H1 (cell line): ENCODE results near the gene TOMM22. TPM values are rescaled to one million over a fixed set of nuclear protein-coding genes. Genes with fewer than 3 reads are reported as not detected.

Experiments used
- CTCF ChIA-PET: fragments of 300-600 bp; sonication (Branson Sonifier 250); formaldehyde crosslinking; loops from one replicate; lab custom pipeline; 2021; ENCODE audit not compliant: partially characterized antibody; lab: Charles Lee
- POLR2A ChIA-PET: fragments of 300-600 bp; sonication (Branson Sonifier 250); formaldehyde crosslinking; loops from one replicate; lab custom pipeline; 2021; ENCODE audit warnings: inconsistent platforms; ENCODE audit not compliant: partially characterized antibody; lab: Charles Lee
- DNase-seq, 2 experiments: peaks; one replicate each; pipeline versions ENCODE4 v3.0.0 to v3.0.0-alpha.2; 2010 to 2022; ENCODE audit warnings: low spot score in 2 of 2, low read depth in 1 of 2, mixed read lengths in 1 of 2
- FAIRE-seq: peaks from 2 replicates; lab custom pipeline; 2011; peaks lifted over from hg19 to GRCh38; lab: Jason Lieb, UNC
- H2AFZ ChIP-seq: 2 replicates; pipeline ENCODE4 v1.8.1; 2012; ENCODE audit warnings: low read length, inconsistent platforms
- H2AK5ac ChIP-seq: 2 replicates; pipeline ENCODE4 v1.6.1; 2013; ENCODE audit warnings: low read depth, low read length
- H2BK120ac ChIP-seq: replicated peaks from 2 replicates; pipeline ENCODE3; 2013; ENCODE audit warnings: low read depth, low read length, inconsistent platforms
- H2BK12ac ChIP-seq: 2 replicates; pipeline ENCODE4 v1.6.1; 2013; ENCODE audit warnings: low read depth, low read length
- H2BK15ac ChIP-seq: 2 replicates; pipeline ENCODE4 v1.6.1; 2013; ENCODE audit warnings: low read length
- H2BK20ac ChIP-seq: 2 replicates; pipeline ENCODE4 v1.6.1; 2013; ENCODE audit warnings: low read length
- H2BK5ac ChIP-seq: 2 replicates; pipeline ENCODE4 v1.6.1; 2013; ENCODE audit warnings: low read depth, low read length
- H3K14ac ChIP-seq: 2 replicates; pipeline ENCODE4 v1.6.1; 2013; ENCODE audit warnings: inconsistent platforms; ENCODE audit not compliant: insufficient read length
- H3K18ac ChIP-seq: 2 replicates; pipeline ENCODE4 v1.6.1; 2013; ENCODE audit warnings: low read length; ENCODE audit errors: extremely low read depth
- H3K23ac ChIP-seq: 2 replicates; pipeline ENCODE4 v1.6.1; 2013; ENCODE audit warnings: inconsistent platforms; ENCODE audit not compliant: insufficient read length
- H3K23me2 ChIP-seq: 2 replicates; pipeline ENCODE4 v1.6.1; 2013; ENCODE audit warnings: low read depth, low read length
- H3K27ac ChIP-seq: 2 replicates; pipeline ENCODE4 v1.6.1; 2011; ENCODE audit warnings: low read depth, low read length, inconsistent platforms
- H3K27me3 ChIP-seq, 4 experiments: replicated peaks in 1 of 4; 1 replicate in 1 of 4; 2 replicates in 3 of 4; pipeline versions ENCODE4 v1.6.1 to v1.8.1; 2011 to 2013; ENCODE audit warnings: low read length in 3 of 4, mild to moderate bottlenecking in 3 of 4, inconsistent platforms in 2 of 4, mixed read lengths in 2 of 4, moderate library complexity in 1 of 4; ENCODE audit not compliant: control insufficient read depth in 3 of 4, insufficient read depth in 3 of 4; ENCODE audit errors: extremely low read depth in 1 of 4
- H3K36me3 ChIP-seq, 4 experiments: 2 replicates each; pipeline versions ENCODE4 v1.6.1 to v1.8.1; 2011 to 2013; ENCODE audit warnings: mild to moderate bottlenecking in 4 of 4, low read length in 3 of 4, moderate library complexity in 2 of 4, control low read depth in 1 of 4, inconsistent platforms in 1 of 4; ENCODE audit not compliant: insufficient read depth in 4 of 4, control insufficient read depth in 2 of 4
- H3K4ac ChIP-seq: replicated peaks from 2 replicates; pipeline ENCODE3; 2013; ENCODE audit warnings: low read length, low read depth, mixed read lengths, inconsistent platforms; ENCODE audit not compliant: insufficient read length
- H3K4me1 ChIP-seq, 4 experiments: replicated peaks in 1 of 4; 1 replicate in 1 of 4; 2 replicates in 3 of 4; pipeline versions ENCODE4 v1.6.1 to v1.8.1; 2011 to 2013; ENCODE audit warnings: low read length in 3 of 4, inconsistent platforms in 2 of 4, mixed read lengths in 1 of 4; ENCODE audit not compliant: insufficient read depth in 4 of 4, control insufficient read depth in 3 of 4
- H3K4me2 ChIP-seq, 2 experiments: 2 replicates each; pipeline versions ENCODE4 v1.6.1 to v1.8.1; 2011 to 2013; ENCODE audit warnings: low read depth in 2 of 2, low read length in 2 of 2, control low read depth in 1 of 2, inconsistent platforms in 1 of 2, mild to moderate bottlenecking in 1 of 2; ENCODE audit not compliant: insufficient read depth in 1 of 2
- H3K4me3 ChIP-seq, 4 experiments: fragments of 200-600, 300-600 bp in 1 of 4; sonication (generic), shearing (Covaris generic), sonication (Bioruptor Twin) in 1 of 4; 2 replicates each; pipeline versions ENCODE4 v1.5.1 to v1.8.1; 2011 to 2016; ENCODE audit warnings: low read length in 4 of 4, low read depth in 3 of 4, control low read depth in 2 of 4, inconsistent platforms in 2 of 4, mild to moderate bottlenecking in 2 of 4, mixed read lengths in 1 of 4, moderate library complexity in 1 of 4; ENCODE audit not compliant: insufficient read depth in 2 of 4; ENCODE audit errors: extremely low read depth in 1 of 4
- H3K56ac ChIP-seq: replicated peaks from 2 replicates; pipeline ENCODE3; 2013; ENCODE audit warnings: low read depth, mild to moderate bottlenecking, mixed read lengths, low read length, inconsistent platforms; ENCODE audit not compliant: insufficient read length
- H3K79me1 ChIP-seq: 2 replicates; pipeline ENCODE4 v1.6.1; 2013; ENCODE audit warnings: low read depth, low read length, control low read depth
- H3K79me2 ChIP-seq, 2 experiments: 2 replicates each; pipeline versions ENCODE4 v1.6.1 to v1.8.1; 2012 to 2013; ENCODE audit warnings: low read length in 2 of 2, mild to moderate bottlenecking in 2 of 2, inconsistent platforms in 1 of 2; ENCODE audit not compliant: insufficient read depth in 2 of 2, control insufficient read depth in 1 of 2
- H3K9ac ChIP-seq, 4 experiments: replicated peaks in 1 of 4; 1 replicate in 1 of 4; 2 replicates in 3 of 4; pipeline versions ENCODE4 v1.6.1 to v1.8.1; 2011 to 2013; ENCODE audit warnings: low read depth in 3 of 4, low read length in 3 of 4, control low read depth in 2 of 4, mild to moderate bottlenecking in 2 of 4, moderate library complexity in 2 of 4, inconsistent platforms in 1 of 4; ENCODE audit errors: extremely low read depth in 1 of 4
- H3K9me3 ChIP-seq, 2 experiments: 2 replicates each; pipeline versions ENCODE4 v1.6.1 to v1.8.1; 2012 to 2013; ENCODE audit warnings: mild to moderate bottlenecking in 2 of 2, moderate library complexity in 2 of 2, control low read depth in 1 of 2, inconsistent platforms in 1 of 2, low read depth in 1 of 2, low read length in 1 of 2, mixed read lengths in 1 of 2; ENCODE audit not compliant: insufficient read depth in 2 of 2
- H4K20me1 ChIP-seq, 2 experiments: replicated peaks in 1 of 2; 2 replicates each; pipeline versions ENCODE3 to v1.8.1; 2011 to 2013; ENCODE audit warnings: inconsistent platforms in 2 of 2, low read length in 2 of 2, mild to moderate bottlenecking in 1 of 2; ENCODE audit not compliant: insufficient read depth in 2 of 2, control insufficient read depth in 1 of 2
- H4K5ac ChIP-seq: 2 replicates; pipeline ENCODE4 v1.6.1; 2013; ENCODE audit warnings: low read length, low read depth, mixed read lengths, inconsistent platforms; ENCODE audit not compliant: insufficient read length
- H4K8ac ChIP-seq: 2 replicates; pipeline ENCODE4 v1.8.0; 2013; ENCODE audit warnings: mild to moderate bottlenecking, moderate library complexity, low read length, inconsistent platforms; ENCODE audit not compliant: insufficient read depth; ENCODE audit errors: extremely low read depth
- H4K91ac ChIP-seq: replicated peaks from 2 replicates; pipeline ENCODE3; 2013; ENCODE audit warnings: low read length, mixed read lengths, inconsistent platforms; ENCODE audit not compliant: insufficient read length
- ATF3 ChIP-seq: IDR thresholded peaks from 2 replicates; pipeline ENCODE4 v1.6.1; 2011; ENCODE audit warnings: low read depth, mild to moderate bottlenecking, low read length; ENCODE audit not compliant: insufficient read depth
- CTBP2 ChIP-seq: IDR thresholded peaks from 2 replicates; pipeline ENCODE4 v1.7.0; 2011; ENCODE audit warnings: borderline replicate concordance, mild to moderate bottlenecking, moderate library complexity, mixed read lengths, low read length; ENCODE audit not compliant: insufficient read depth, insufficient read length
- GABPA ChIP-seq: IDR thresholded peaks from 2 replicates; pipeline ENCODE4 v1.6.1; 2011; ENCODE audit warnings: mild to moderate bottlenecking, low read length, moderate library complexity, borderline replicate concordance; ENCODE audit not compliant: insufficient read depth
- HDAC2 ChIP-seq, 2 experiments: fragments of 300-600 bp in 1 of 2; sonication (generic) in 1 of 2; IDR thresholded peaks; 2 replicates each; pipeline ENCODE4 v1.6.1; 2011 to 2012; ENCODE audit warnings: low read depth in 2 of 2, low read length in 2 of 2, mild to moderate bottlenecking in 2 of 2, moderate library complexity in 2 of 2, borderline replicate concordance in 1 of 2, inconsistent platforms in 1 of 2
- POLR2A ChIP-seq, 2 experiments: IDR thresholded peaks; 1 replicate in 1 of 2; 2 replicates in 1 of 2; pipeline ENCODE4 v1.6.1; 2011; ENCODE audit warnings: low read depth in 2 of 2, low read length in 2 of 2, mild to moderate bottlenecking in 2 of 2; ENCODE audit errors: control extremely low read depth in 1 of 2
- POU5F1 ChIP-seq: IDR thresholded peaks from 2 replicates; pipeline ENCODE4 v1.6.1; 2011; ENCODE audit warnings: low read depth, mild to moderate bottlenecking, low read length, moderate library complexity
- RFX5 ChIP-seq: IDR thresholded peaks from 2 replicates; pipeline ENCODE4 v1.6.1; 2011; ENCODE audit warnings: low read depth, low read length, improper control_type of control experiment, borderline replicate concordance
- SP1 ChIP-seq: IDR thresholded peaks from 2 replicates; pipeline ENCODE4 v1.6.1; 2011; ENCODE audit warnings: low read depth, low read length
- USF2 ChIP-seq: IDR thresholded peaks from 2 replicates; pipeline ENCODE4 v1.6.1; 2011; ENCODE audit warnings: low read length, improper control_type of control experiment
- WGBS, 2 experiments: shearing (Covaris generic) in 1 of 2; methylation state at CpG; one replicate each; pipeline versions ENCODE4 v1.1.6 to v1.1.7; 2013 to 2015; ENCODE audit warnings: low lambda C conversion rate in 2 of 2, mixed read lengths in 2 of 2, inconsistent platforms in 1 of 2, low coverage in 1 of 2, missing lambda C conversion rate in 1 of 2; ENCODE audit not compliant: insufficient replicate concordance in 2 of 2, insufficient coverage in 1 of 2, insufficient read length in 1 of 2; ENCODE audit errors: extremely low coverage in 1 of 2, missing lambda C conversion rate in 1 of 2; 5-methylcytosine and 5-hydroxymethylcytosine counted together
- polyA plus RNA-seq, 7 experiments: library from polyadenylated mRNA; depleted of rRNA in 3 of 7; stranded (reverse) in 5 of 7; unstranded in 2 of 7; fragments of >200 nt in 5 of 7; fragments of 200-250 nt in 2 of 7; gene quantifications; 1 replicate in 5 of 7; 2 replicates in 1 of 7; 4 replicates in 1 of 7; pipeline versions ENCODE4 v1.2.1 to v1.2.3, GENCODE V29; 2011 to 2013; ENCODE audit warnings: missing spikeins in 2 of 7, mixed read lengths in 2 of 7
- total RNA-seq: library from RNA; stranded (reverse); fragmentation: NEBNext Ultra II Directional; extraction: Animal tissue kit (Norgen Biotek cat#: 25700); gene quantifications from 2 replicates; pipeline ENCODE4 v1.2.1, GENCODE V29; 2021

The TOMM22 gene
- total and polyA plus RNA-seq, 2 of the 8 experiments (the other 6 are each of a cell fraction or from before 2014, with no cell fraction given): 84.0 to 125 TPM

GRCh38 chr22:38697425-38698089 is 15.8 kb downstream of the TOMM22 start:
- Histone ChIP-seq H3K9ac (no peak overlapping the region; a peak in 2 of 7 replicates), H3K27ac (no peak overlapping the region), H3K79me1 (peaks cover 7% of the 10 kb centered on the region; the same call in 1 of the 2 replicates), H3K9me3 (no peaks in the 10 kb centered on the region), H2AFZ (no peak overlapping the region), H3K36me3 (no peaks in the 10 kb centered on the region; a peak in 2 of 8 replicates), H3K4me2 (0 out of 4 replicates have a peak overlapping the region, but pooled peaks of 1 of the 2 experiments have one; percentile 24), H3K4me1 (peaks cover 3 to 11% (median 7%) of the 10 kb centered on the region in 4 experiments; a peak in 6 of 7 replicates), H2AK5ac (no peak overlapping the region), H4K8ac (no peak overlapping the region), H3K23me2 (peaks cover 10% of the 10 kb centered on the region), H3K18ac (no peak overlapping the region), H4K20me1 (peaks cover 0 to 6% of the 10 kb centered on the region in 2 experiments), H3K4ac (no peak overlapping the region), H2BK15ac (no peak overlapping the region), H3K23ac (no peak overlapping the region), H4K91ac (no peak overlapping the region), H2BK12ac (no peak overlapping the region), H3K56ac (no peak overlapping the region), H2BK20ac (no peak overlapping the region), H4K5ac (no peak overlapping the region), H3K79me2 (peaks cover 0 to 38% of the 10 kb centered on the region in 2 experiments; a peak in 2 of 4 replicates), H2BK5ac (no peak overlapping the region), H2BK120ac (no peak overlapping the region), H3K27me3 (no peaks in the 10 kb centered on the region), H3K4me3 (0 out of 8 replicates have a peak overlapping the region, but pooled peaks of 1 of the 4 experiments have one; percentile 100), H3K14ac (no peak overlapping the region)
- WGBS, 2 experiments: 92% methylated on average over 8 of the region's 8 CpGs; no CpG with 5 or more reads in 1 of the 2 experiments
- ChIA-PET CTCF (interaction anchor here (0.9 to 1.5 kb wide), 5 partner anchors 9 to 195 kb away, joined by 3 to 4 read pairs (median 3); partner anchors contain the start of gene TOMM22), POLR2A (interaction anchor here (0.7 to 13.1 kb wide), 5 partner anchors 8 to 15 kb away, joined by 3 to 123 read pairs (median 7); partner anchors contain the start of genes GTPBP1 and TOMM22)
- DNase-seq (no peak), FAIRE-seq (no peak)
- TF ChIP-seq CTBP2 (no peak), SP1 (no peak), HDAC2 (IDR thresholded peaks at IDR 0.05; ENCODE audit: borderline replicate concordance in 1 of 2, low read depth in 2 of 2, low read length in 2 of 2) (no peak), POU5F1 (no peak), GABPA (no peak), POLR2A (IDR thresholded peaks at IDR 0.05; ENCODE audit: control extremely low read depth in 1 of 2, low read depth in 2 of 2, low read length in 2 of 2) (no peak), USF2 (no peak), ATF3 (no peak), RFX5 (no peak)
